ENCODE data around the gene TRMT5.

- TF ChIP-seq, protein P1, sequence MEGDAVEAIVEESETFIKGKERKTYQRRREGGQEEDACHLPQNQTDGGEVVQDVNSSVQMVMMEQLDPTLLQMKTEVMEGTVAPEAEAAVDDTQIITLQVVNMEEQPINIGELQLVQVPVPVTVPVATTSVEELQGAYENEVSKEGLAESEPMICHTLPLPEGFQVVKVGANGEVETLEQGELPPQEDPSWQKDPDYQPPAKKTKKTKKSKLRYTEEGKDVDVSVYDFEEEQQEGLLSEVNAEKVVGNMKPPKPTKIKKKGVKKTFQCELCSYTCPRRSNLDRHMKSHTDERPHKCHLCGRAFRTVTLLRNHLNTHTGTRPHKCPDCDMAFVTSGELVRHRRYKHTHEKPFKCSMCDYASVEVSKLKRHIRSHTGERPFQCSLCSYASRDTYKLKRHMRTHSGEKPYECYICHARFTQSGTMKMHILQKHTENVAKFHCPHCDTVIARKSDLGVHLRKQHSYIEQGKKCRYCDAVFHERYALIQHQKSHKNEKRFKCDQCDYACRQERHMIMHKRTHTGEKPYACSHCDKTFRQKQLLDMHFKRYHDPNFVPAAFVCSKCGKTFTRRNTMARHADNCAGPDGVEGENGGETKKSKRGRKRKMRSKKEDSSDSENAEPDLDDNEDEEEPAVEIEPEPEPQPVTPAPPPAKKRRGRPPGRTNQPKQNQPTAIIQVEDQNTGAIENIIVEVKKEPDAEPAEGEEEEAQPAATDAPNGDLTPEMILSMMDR (IDR thresholded peaks at IDR 0.05 in 2 of 3, conservative IDR thresholded peaks at IDR 0.05 in 1 of 3; ENCODE audit: control insufficient read depth in 2 of 3, extremely low read depth in 1 of 3, insufficient read depth in 1 of 3, low read depth in 3 of 3, low read length in 3 of 3) = no peak
- no peak for TF ChIP-seq CBX3 (IDR thresholded peaks at IDR 0.05; ENCODE audit: borderline replicate concordance, low read depth)
- no peak for TF ChIP-seq ATF2 (IDR thresholded peaks at IDR 0.05; ENCODE audit: low read length)
These were observed 5.6 kb upstream of the TRMT5 start for GRCh38 chr14:60986500-60986899.

Measured in GM12878 (cell line).